Motor neuron (in vitro differentiated cells): ENCODE data around the gene CAPN5. TPM values are rescaled to one million over a fixed set of nuclear protein-coding genes. Genes with fewer than 3 reads are reported as not detected.

Source experiments
- ATAC-seq, 8 experiments: fragments of 200-7000 bp; cut with Tn5 transposase; replicated peaks in 6 of 8; 2 replicates each; pipeline ENCODE4 v1.8.0; 2021; ENCODE audit warnings: mild to moderate bottlenecking in 8 of 8, moderate library complexity in 8 of 8
- H3K27ac ChIP-seq, 2 donors: fragments of 250-450 bp; sonication (Bioruptor Pico); 2 replicates each; pipeline ENCODE4 v1.9.0; 2021; ENCODE audit warnings: antibody characterized with exemption in 2 of 2, mild to moderate bottlenecking in 2 of 2, moderate library complexity in 1 of 2
- H3K4me1 ChIP-seq, 2 donors: fragments of 250-450 bp; sonication (Bioruptor Pico); replicated peaks in 1 of 2; 2 replicates each; pipeline ENCODE4 v1.6.1; 2021; ENCODE audit warnings: antibody characterized with exemption in 2 of 2, mild to moderate bottlenecking in 2 of 2, moderate library complexity in 1 of 2
- H3K4me3 ChIP-seq, 5 donors: fragments of 250-450 bp; sonication (Bioruptor Pico); 2 replicates each; pipeline ENCODE4 v1.9.0; 2021; ENCODE audit warnings: antibody characterized with exemption in 5 of 5, mild to moderate bottlenecking in 5 of 5, moderate library complexity in 4 of 5
- WGBS, 10 experiments: fragments of 450-650 bp; shearing (Covaris generic); methylation state at CpG; one replicate each; pipeline ENCODE4 v1.0.0; 2022; 5-methylcytosine and 5-hydroxymethylcytosine counted together
- in situ Hi-C, 9 experiments: fragments of 400-800 bp; cut with MboI; loops; one replicate each; pipeline ENCODE4 v1.15.0; 2021; ENCODE audit warnings: low sequenced_read_pairs in 9 of 9, low pct_unique_long_range_greater_than_20kb in 2 of 9; ENCODE audit not compliant: unreplicated experiment in 9 of 9
- total RNA-seq, 8 experiments: library from RNA; unstranded; fragments of 300-600 nt; gene quantifications; 2 replicates each; pipeline versions ENCODE4 v1.2.3 to v1.2.4, GENCODE V29; 2022

The CAPN5 gene
- total RNA-seq, 8 experiments from 2014 or later: 10.2 to 205 (median 28.5) TPM

GRCh38 chr11:77035580-77035979 lies 31.2 kb upstream of the CAPN5 start:
- Histone ChIP-seq H3K27ac (no peak overlapping the region), H3K4me1 (no peaks in the 10 kb centered on the region), H3K4me3 (no peak overlapping the region)
- no peak for ATAC-seq
- 17 to 100% (median 75%) methylated on average over 1 to 5 of the region's 5 CpGs; no CpG with 5 or more reads in 1 of the 10 experiments for WGBS, 10 experiments
- in situ Hi-C loops: loop anchor here in 4 of 9 experiments (10.0 to 25.0 kb wide), 5 partner anchors 98 to 298 kb away; no protein-coding TSS in a partner anchor

DNA sequence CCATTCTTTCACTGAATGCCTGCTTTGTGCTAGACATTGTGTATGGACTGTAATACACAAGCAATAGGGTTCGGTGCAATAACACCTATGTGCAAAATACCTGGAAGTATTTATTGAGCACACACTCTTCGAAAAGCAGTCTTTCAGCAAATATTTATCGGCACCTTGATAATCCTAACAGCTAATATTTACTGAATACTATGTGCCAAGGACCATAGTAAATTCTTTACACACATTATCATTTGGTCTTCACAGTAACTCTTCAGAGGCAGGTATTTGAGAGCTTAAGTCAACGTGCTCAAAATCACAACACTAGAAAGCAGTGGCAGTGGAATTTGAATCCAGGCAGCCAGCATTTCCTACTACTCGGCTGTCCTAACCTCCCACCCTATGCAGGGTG lies 30.4 kb upstream of the CAPN5 start:
- Histone ChIP-seq H3K27ac (no peak overlapping the region), H3K4me3 (no peak overlapping the region), H3K4me1 (no peaks in the 10 kb centered on the region)
- WGBS, 10 experiments: 60 to 90% (median 75%) methylated on average over 1 to 5 of the region's 5 CpGs; no CpG with 5 or more reads in 2 of the 10 experiments
- ATAC-seq: no peak
- in situ Hi-C loops: loop anchor here in 4 of 9 experiments (10.0 to 25.0 kb wide), 5 partner anchors 99 to 299 kb away; no protein-coding TSS in a partner anchor

- WGBS, 10 experiments: 0 to 89% (median 62%) methylated on average over 1 to 8 of the region's 10 CpGs; no CpG with 5 or more reads in 1 of the 10 experiments
Observed at GRCh38 chr11:77037057-77037456, 29.7 kb upstream of the CAPN5 start.

DNA sequence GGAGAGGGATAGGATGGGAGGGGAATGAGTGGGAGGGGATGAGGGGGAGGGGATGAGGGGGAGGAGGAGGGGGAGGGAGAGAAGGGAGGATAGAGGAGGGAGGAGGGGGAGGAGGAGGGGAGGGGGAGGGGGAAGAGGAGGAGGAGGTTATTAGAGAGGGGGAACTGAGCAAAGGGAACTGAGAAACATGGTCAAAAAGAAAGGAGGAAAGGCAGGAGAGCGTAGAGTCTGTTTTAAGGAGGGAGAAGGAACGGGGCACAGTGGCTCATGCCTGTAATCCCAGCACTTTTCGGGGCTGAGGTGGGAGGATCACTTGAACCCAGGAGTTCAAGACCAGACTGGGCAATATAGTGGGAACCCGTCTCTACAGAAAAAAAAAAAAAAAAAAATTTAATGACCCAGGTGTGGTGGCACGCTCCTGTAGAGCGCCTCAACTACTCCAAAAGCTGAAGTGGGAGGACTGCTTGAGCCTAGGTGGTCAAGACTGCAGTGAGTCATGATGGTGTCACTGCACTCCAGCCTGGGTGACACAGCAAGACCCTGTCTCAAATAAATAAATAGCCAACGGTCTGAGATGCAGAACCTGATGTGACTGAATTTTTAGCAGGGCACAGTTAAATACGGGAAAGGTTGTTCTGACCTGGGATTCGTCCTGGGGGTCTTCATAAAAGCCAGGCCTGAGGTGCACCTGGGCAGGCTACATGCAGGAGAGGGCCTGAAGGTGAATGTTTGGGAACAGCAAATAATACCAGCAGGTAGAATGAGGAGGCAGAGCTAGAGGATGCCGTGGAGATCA lies 28.5 kb upstream of the CAPN5 start:
- Histone ChIP-seq H3K4me3 (no peak overlapping the region), H3K4me1 (no peaks in the 10 kb centered on the region), H3K27ac (no peak overlapping the region)
- peak in 2 of 8 experiments; percentile 65 to 74 for ATAC-seq
- in situ Hi-C loops: loop anchor here in 4 of 9 experiments (10.0 to 25.0 kb wide), 5 partner anchors 101 to 301 kb away; no protein-coding TSS in a partner anchor
- WGBS, 10 experiments: 60 to 100% (median 83%) methylated on average over 1 to 6 of the region's 10 CpGs; no CpG with 5 or more reads in 2 of the 10 experiments

More at GRCh38 chr11:77037057-77037456, 29.7 kb upstream of the CAPN5 start:
- ATAC-seq: no peak
- no peak overlapping the region for H3K27ac ChIP-seq
- H3K4me3 ChIP-seq: no peak overlapping the region
- in situ Hi-C loops: loop anchor here in 4 of 9 experiments (10.0 to 25.0 kb wide), 5 partner anchors 100 to 300 kb away; no protein-coding TSS in a partner anchor
- H3K4me1 ChIP-seq: no peaks in the 10 kb centered on the region

- no peak overlapping the region for H3K27ac ChIP-seq
- in situ Hi-C loops: loop anchor here in 4 of 9 experiments (10.0 to 25.0 kb wide), 5 partner anchors 102 to 302 kb away; no protein-coding TSS in a partner anchor
Observed at GRCh38 chr11:77038825-77039326, 27.9 kb upstream of the CAPN5 start.

DNA sequence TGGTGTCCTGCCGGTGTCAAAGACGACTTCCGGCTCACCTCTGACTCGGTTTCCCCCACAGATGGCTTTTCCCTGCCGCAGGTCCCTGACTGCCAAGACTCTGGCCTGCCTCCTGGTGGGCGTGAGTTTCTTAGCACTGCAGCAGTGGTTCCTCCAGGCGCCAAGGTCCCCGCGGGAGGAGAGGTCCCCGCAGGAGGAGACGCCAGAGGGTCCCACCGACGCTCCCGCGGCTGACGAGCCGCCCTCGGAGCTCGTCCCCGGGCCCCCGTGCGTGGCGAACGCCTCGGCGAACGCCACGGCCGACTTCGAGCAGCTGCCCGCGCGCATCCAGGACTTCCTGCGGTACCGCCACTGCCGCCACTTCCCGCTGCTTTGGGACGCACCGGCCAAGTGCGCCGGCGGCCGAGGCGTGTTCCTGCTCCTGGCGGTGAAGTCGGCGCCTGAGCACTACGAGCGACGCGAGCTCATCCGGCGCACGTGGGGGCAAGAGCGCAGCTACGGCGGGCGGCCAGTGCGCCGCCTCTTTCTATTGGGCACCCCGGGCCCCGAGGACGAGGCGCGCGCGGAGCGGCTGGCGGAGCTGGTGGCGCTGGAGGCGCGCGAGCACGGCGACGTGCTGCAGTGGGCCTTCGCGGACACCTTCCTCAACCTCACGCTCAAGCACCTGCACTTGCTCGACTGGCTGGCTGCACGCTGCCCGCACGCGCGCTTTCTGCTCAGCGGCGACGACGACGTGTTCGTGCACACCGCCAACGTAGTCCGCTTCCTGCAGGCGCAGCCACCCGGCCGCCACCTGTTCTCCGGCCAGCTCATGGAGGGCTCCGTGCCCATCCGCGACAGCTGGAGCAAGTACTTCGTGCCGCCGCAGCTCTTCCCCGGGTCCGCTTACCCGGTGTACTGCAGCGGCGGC lies 27.0 kb upstream of the CAPN5 start:
- ATAC-seq: peak; percentile 42 to 90 (median 85)
- Histone ChIP-seq H3K4me1 (no peaks in the 10 kb centered on the region), H3K27ac (no peak overlapping the region), H3K4me3 (peak overlapping the region; percentile 21 to 36 (median 31))
- WGBS, 10 experiments: 0 to 40% (median 7%) methylated on average over 1 to 39 of the region's 109 CpGs; no CpG with 5 or more reads in 2 of the 10 experiments
- in situ Hi-C loops: loop anchor here in 4 of 9 experiments (10.0 to 25.0 kb wide), 5 partner anchors 102 to 302 kb away; no protein-coding TSS in a partner anchor

More at GRCh38 chr11:77038825-77039326, 27.9 kb upstream of the CAPN5 start:
- H3K4me1 ChIP-seq: no peaks in the 10 kb centered on the region
- H3K4me3 ChIP-seq: no peak overlapping the region
- ATAC-seq: peak in 2 of 8 experiments; percentile 38 to 42
- WGBS, 10 experiments: 45 to 93% (median 79%) methylated on average over 2 to 16 of the region's 16 CpGs; no CpG with 5 or more reads in 2 of the 10 experiments

GRCh38 chr11:77040401-77040777 lies 26.4 kb upstream of the CAPN5 start:
- 80 to 100% (median 98%) methylated on average over 1 to 5 of the region's 37 CpGs; no CpG with 5 or more reads in 6 of the 10 experiments for WGBS, 10 experiments
- Histone ChIP-seq H3K4me1 (no peaks in the 10 kb centered on the region), H3K4me3 (no peak overlapping the region), H3K27ac (no peak overlapping the region)
- in situ Hi-C loops: loop anchor here in 4 of 9 experiments (25.0 kb wide), 4 partner anchors 103 to 303 kb away; no protein-coding TSS in a partner anchor
- no peak for ATAC-seq

DNA sequence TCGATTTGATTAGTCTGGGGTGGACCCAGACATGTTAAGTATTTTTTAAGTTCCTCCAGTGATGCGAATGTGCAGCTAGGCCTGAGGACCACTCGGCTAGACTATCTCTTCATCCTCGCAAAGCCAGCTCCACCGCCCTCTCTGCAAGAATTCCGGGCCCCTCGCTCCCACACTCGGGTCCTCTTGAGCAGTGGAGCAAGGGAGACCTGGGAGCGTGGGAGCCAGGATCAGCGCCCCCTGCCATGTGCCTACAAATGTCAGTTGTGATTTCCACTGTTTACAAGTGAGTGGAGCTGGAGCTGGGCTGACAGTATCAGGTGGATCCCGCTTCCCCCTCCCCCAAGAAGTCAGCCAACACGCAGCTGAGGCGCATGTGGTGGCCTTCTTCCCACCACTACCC lies 25.9 kb upstream of the CAPN5 start:
- in situ Hi-C loops: loop anchor here in 4 of 9 experiments (25.0 kb wide), 4 partner anchors 104 to 304 kb away; no protein-coding TSS in a partner anchor
- Histone ChIP-seq H3K27ac (no peak overlapping the region), H3K4me3 (no peak overlapping the region), H3K4me1 (no peaks in the 10 kb centered on the region)
- ATAC-seq: no peak
- 80 to 100% (median 84%) methylated on average over 1 to 6 of the region's 13 CpGs; no CpG with 5 or more reads in 7 of the 10 experiments for WGBS, 10 experiments

DNA sequence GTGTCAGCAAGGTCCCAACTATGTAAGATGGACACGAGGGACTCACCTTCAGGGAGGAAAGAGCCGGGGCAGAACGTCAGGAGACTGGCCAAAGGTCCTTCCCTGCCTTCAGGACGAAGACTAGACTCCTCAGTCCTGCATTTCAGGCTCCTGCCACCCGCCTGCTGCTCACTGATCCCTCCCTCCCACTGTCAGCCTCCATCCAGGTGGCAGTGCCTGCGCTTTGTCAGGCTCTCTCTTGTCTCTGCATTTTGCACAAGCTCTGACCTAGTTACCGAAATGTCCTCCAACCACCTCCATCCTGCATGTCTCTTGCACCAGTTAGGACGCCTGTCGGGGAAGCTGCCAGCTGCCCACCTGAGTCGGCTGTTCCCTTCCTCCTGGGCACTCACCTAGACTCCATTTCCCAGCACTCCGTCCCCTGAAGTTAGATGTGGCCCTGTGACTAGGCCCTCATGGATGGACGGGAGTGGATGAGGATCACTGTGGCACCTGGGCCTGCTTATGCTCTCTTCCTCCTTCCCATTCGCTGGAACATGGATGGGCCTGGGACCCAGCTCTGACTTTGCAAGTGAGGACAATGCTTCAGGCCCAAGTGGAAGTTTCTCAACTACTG lies 24.6 kb upstream of the CAPN5 start:
- no peak for ATAC-seq
- 44 to 95% (median 82%) methylated on average over 1 to 9 of the region's 13 CpGs; no CpG with 5 or more reads in 4 of the 10 experiments for WGBS, 10 experiments
- Histone ChIP-seq H3K4me1 (no peaks in the 10 kb centered on the region), H3K27ac (no peak overlapping the region), H3K4me3 (no peak overlapping the region)
- in situ Hi-C loops: loop anchor here in 4 of 9 experiments (25.0 kb wide), 4 partner anchors 105 to 305 kb away; no protein-coding TSS in a partner anchor

DNA sequence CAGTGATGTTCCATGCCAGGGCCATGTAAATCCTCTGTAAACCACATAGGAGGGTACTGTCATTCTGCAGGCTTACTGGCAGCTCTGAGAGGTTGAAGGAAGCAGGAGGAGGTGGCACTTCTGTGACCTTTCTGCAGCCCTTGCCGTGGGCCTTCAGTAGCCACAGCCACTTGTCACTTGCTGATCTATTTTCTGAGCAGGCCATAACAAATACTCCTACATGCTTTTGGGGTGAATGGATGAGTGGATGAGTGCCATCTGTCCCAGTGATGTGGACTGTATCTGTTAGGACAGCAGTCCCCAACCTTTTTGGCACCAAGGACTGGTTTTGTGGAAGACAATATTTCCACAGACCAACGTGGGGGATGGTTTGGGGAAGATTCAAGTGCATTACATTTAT lies 22.4 kb upstream of the CAPN5 start:
- ATAC-seq: no peak
- no peak overlapping the region for H3K27ac ChIP-seq
- no peak overlapping the region for H3K4me3 ChIP-seq
- WGBS, 10 experiments: 42 to 83% (median 63%) methylated on average over 1 to 2 of the region's 2 CpGs; no CpG with 5 or more reads in 4 of the 10 experiments
- no peaks in the 10 kb centered on the region for H3K4me1 ChIP-seq
- in situ Hi-C loops: loop anchor here in 4 of 9 experiments (25.0 kb wide), 4 partner anchors 107 to 307 kb away; no protein-coding TSS in a partner anchor

GRCh38 chr11:77044886-77045285 lies 21.9 kb upstream of the CAPN5 start:
- no peak overlapping the region for H3K27ac ChIP-seq
- no peak for ATAC-seq
- WGBS, 10 experiments: 80 to 100% (median 90%) methylated on average over 2 to 9 of the region's 9 CpGs; no CpG with 5 or more reads in 1 of the 10 experiments
- no peaks in the 10 kb centered on the region for H3K4me1 ChIP-seq
- no peak overlapping the region for H3K4me3 ChIP-seq
- in situ Hi-C loops: loop anchor here in 4 of 9 experiments (25.0 kb wide), 4 partner anchors 108 to 308 kb away; no protein-coding TSS in a partner anchor
